ENCODE measurements around the gene ATG2B. TPM values are rescaled to one million over a fixed set of nuclear protein-coding genes. Genes with fewer than 3 reads are reported as not detected.

Gene ATG2B
- total RNA-seq, 4 donors from 2014 or later = 22.2 to 30.3 (median 28.6) TPM

DNA sequence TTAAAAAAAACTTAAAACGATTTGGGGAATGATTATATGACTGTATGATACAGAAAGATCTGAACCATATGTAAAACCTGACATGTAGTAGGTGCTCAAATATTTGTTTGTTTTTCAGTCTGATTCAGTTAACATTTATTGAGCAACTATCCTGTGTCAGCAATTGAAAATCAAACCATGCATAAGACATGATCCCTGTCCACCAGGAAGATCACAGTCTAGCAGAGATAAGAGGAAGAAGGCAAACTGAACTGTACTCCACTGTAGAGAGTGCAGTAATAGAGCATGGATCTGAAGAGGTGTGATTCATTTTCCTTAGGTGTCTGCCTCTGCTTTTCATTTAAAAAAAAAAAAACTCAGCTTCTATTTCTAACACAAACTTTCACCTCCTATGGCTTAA, 20.9 kb upstream of the ATG2B start:
- DNase-seq = no peak
- no peaks in the 10 kb centered on the region for H3K27me3 ChIP-seq
- intact Hi-C loops (cut with DNase I; ENCODE audit: low total_unique reads) (no loop called here), in situ Hi-C loops (cut with MboI; ENCODE audit: low sequenced_read_pairs in 4 of 4) (no loop called here)
- peaks cover 0 to 9% of the 10 kb centered on the region in 2 donors for H3K36me3 ChIP-seq
- H3K4me3 ChIP-seq = no peak overlapping the region
- H3K4me1 ChIP-seq = no peaks in the 10 kb centered on the region
- no peak for ATAC-seq
- no peak overlapping the region for H3K27ac ChIP-seq
- no peak for TF ChIP-seq POLR2A (IDR thresholded peaks at IDR 0.05)
- TF ChIP-seq, protein P1, sequence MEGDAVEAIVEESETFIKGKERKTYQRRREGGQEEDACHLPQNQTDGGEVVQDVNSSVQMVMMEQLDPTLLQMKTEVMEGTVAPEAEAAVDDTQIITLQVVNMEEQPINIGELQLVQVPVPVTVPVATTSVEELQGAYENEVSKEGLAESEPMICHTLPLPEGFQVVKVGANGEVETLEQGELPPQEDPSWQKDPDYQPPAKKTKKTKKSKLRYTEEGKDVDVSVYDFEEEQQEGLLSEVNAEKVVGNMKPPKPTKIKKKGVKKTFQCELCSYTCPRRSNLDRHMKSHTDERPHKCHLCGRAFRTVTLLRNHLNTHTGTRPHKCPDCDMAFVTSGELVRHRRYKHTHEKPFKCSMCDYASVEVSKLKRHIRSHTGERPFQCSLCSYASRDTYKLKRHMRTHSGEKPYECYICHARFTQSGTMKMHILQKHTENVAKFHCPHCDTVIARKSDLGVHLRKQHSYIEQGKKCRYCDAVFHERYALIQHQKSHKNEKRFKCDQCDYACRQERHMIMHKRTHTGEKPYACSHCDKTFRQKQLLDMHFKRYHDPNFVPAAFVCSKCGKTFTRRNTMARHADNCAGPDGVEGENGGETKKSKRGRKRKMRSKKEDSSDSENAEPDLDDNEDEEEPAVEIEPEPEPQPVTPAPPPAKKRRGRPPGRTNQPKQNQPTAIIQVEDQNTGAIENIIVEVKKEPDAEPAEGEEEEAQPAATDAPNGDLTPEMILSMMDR (IDR thresholded peaks at IDR 0.05 in 4 of 5, conservative IDR thresholded peaks at IDR 0.05 in 1 of 5) = no peak
- no peaks in the 10 kb centered on the region for H3K9me3 ChIP-seq

DNA sequence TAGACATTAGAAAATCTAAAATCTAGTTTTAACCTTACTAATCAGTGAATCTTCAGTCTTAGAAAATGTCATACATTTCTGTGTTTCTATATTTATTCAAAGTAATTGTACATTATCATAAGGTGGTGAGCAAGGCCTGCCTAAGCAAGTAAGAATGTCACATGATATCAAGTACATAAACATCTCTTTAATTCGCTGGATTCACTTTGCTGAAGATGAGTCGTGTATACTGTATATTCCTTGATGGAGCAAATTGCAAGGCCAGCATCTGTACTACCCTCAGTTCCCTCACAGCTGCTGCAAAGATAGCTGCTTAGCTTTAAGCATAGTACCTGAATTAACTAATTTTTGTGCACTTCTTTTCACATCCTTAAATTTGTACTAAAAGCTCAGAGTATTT, 20.3 kb upstream of the ATG2B start:
- peaks cover 0 to 9% of the 10 kb centered on the region in 2 donors for H3K36me3 ChIP-seq
- ATAC-seq = no peak
- intact Hi-C loops (cut with DNase I; ENCODE audit: low total_unique reads) (no loop called here), in situ Hi-C loops (cut with MboI; ENCODE audit: low sequenced_read_pairs in 4 of 4) (no loop called here)
- H3K4me3 ChIP-seq = no peak overlapping the region
- TF ChIP-seq POLR2A (IDR thresholded peaks at IDR 0.05) = no peak
- TF ChIP-seq, protein P1 (IDR thresholded peaks at IDR 0.05 in 4 of 5, conservative IDR thresholded peaks at IDR 0.05 in 1 of 5) = no peak
- no peaks in the 10 kb centered on the region for H3K9me3 ChIP-seq
- H3K4me1 ChIP-seq = no peaks in the 10 kb centered on the region
- H3K27ac ChIP-seq = no peak overlapping the region
- no peak for DNase-seq
- no peaks in the 10 kb centered on the region for H3K27me3 ChIP-seq

DNA sequence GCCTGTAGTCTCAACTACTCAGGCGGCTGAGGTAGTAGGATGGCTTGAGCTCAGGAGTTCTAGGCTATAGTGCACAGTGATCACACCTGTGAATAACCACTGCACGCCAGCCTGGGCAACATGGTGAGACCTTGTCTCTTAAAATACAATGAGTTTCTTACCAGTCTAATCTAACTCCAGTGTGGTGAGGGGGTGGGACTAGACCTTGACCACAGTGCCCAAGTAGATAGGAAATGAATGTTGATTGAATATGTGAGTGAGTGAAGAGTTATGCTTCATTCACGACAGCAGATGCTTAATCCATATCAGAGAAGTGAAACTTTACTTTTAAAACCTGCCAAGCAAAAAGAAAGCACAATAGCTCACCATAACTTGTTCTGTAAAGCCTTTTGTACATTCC, 17.6 kb upstream of the ATG2B start:
- in situ Hi-C loops (cut with MboI; ENCODE audit: low sequenced_read_pairs in 4 of 4) (no loop called here), intact Hi-C loops (cut with DNase I; ENCODE audit: low total_unique reads) (no loop called here)
- ATAC-seq (no peak), DNase-seq (no peak)
- Histone ChIP-seq H3K9me3 (no peaks in the 10 kb centered on the region), H3K27ac (no peak overlapping the region), H3K27me3 (no peaks in the 10 kb centered on the region), H3K36me3 (peaks cover 0 to 9% of the 10 kb centered on the region in 2 donors), H3K4me3 (no peak overlapping the region), H3K4me1 (no peaks in the 10 kb centered on the region)
- TF ChIP-seq, protein P1 (IDR thresholded peaks at IDR 0.05 in 4 of 5, conservative IDR thresholded peaks at IDR 0.05 in 1 of 5) = no peak
- no peak for TF ChIP-seq POLR2A (IDR thresholded peaks at IDR 0.05)

DNA sequence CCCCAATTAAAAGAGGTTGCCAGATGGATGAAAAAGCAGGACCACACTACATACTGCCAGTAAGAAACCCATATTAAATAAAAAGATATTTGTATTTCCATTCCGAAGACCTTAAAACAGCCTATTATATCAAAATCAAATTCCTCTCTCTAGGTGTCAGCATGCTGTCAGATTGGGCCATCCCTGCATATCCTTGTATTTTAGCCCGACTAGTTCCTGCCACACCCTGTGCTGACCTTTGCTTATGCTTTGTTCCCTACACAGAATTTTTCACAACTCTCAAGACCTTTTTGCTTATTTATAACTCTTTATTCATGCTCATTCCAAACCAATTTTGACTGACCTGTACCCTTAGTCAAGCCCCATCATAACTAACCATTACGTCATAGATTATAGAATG, 13.0 kb upstream of the ATG2B start:
- intact Hi-C loops (cut with DNase I; ENCODE audit: low total_unique reads) = no loop called here
- DNase-seq (no peak), ATAC-seq (no peak)
- in situ Hi-C loops (cut with MboI; ENCODE audit: low sequenced_read_pairs in 4 of 4) = no loop called here
- no peak for TF ChIP-seq POLR2A (IDR thresholded peaks at IDR 0.05)
- TF ChIP-seq, protein P1 (IDR thresholded peaks at IDR 0.05 in 4 of 5, conservative IDR thresholded peaks at IDR 0.05 in 1 of 5) = no peak
- Histone ChIP-seq H3K27ac (no peak overlapping the region), H3K4me1 (no peaks in the 10 kb centered on the region), H3K36me3 (no peaks in the 10 kb centered on the region), H3K9me3 (no peaks in the 10 kb centered on the region), H3K27me3 (no peaks in the 10 kb centered on the region), H3K4me3 (no peak overlapping the region)

DNA sequence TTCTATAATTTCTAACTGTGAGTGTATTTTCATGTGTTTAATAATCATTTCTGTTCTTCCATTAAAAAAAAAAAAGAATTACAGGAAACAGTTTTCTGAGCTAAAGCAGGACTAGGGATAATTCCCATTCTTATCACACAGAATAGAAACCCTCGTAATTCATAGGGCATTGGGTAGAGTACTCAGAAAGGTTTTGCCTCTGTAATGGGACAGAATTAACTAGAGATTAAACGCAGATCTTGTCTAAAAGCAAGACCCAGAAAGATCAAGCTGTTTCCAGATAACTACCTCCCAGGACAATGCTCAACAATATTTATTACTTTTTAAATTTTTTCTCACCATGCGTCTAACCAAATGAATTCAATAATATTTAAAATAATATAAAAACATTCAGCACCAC, 10.4 kb upstream of the ATG2B start:
- no peak overlapping the region for H3K4me3 ChIP-seq
- H3K9me3 ChIP-seq = no peaks in the 10 kb centered on the region
- ATAC-seq (no peak), DNase-seq (no peak)
- H3K27ac ChIP-seq = no peak overlapping the region
- no peaks in the 10 kb centered on the region for H3K4me1 ChIP-seq
- no peaks in the 10 kb centered on the region for H3K27me3 ChIP-seq
- TF ChIP-seq POLR2A (IDR thresholded peaks at IDR 0.05) = no peak
- TF ChIP-seq, protein P1 (IDR thresholded peaks at IDR 0.05 in 4 of 5, conservative IDR thresholded peaks at IDR 0.05 in 1 of 5) = no peak
- in situ Hi-C loops (cut with MboI; ENCODE audit: low sequenced_read_pairs in 4 of 4) = no loop called here
- H3K36me3 ChIP-seq = no peaks in the 10 kb centered on the region
- intact Hi-C loops (cut with DNase I; ENCODE audit: low total_unique reads) = no loop called here

All from gastrocnemius medialis (tissue), 4 donors.